H1 (cell line): ENCODE data around the gene DMPK. TPM values are rescaled to one million over a fixed set of nuclear protein-coding genes. Genes with fewer than 3 reads are reported as not detected.

Experiments
- CTCF ChIA-PET: fragments of 300-600 bp; sonication (Branson Sonifier 250); formaldehyde crosslinking; loops from one replicate; lab custom pipeline; 2021; ENCODE audit not compliant: partially characterized antibody; lab: Charles Lee
- POLR2A ChIA-PET: fragments of 300-600 bp; sonication (Branson Sonifier 250); formaldehyde crosslinking; loops from one replicate; lab custom pipeline; 2021; ENCODE audit warnings: inconsistent platforms; ENCODE audit not compliant: partially characterized antibody; lab: Charles Lee
- DNase-seq, 2 experiments: peaks; one replicate each; pipeline versions ENCODE4 v3.0.0 to v3.0.0-alpha.2; 2010 to 2022; ENCODE audit warnings: low spot score in 2 of 2, low read depth in 1 of 2, mixed read lengths in 1 of 2
- FAIRE-seq: peaks from 2 replicates; lab custom pipeline; 2011; peaks lifted over from hg19 to GRCh38; lab: Jason Lieb, UNC
- H2AFZ ChIP-seq: 2 replicates; pipeline ENCODE4 v1.8.1; 2012; ENCODE audit warnings: low read length, inconsistent platforms
- H2AK5ac ChIP-seq: 2 replicates; pipeline ENCODE4 v1.6.1; 2013; ENCODE audit warnings: low read depth, low read length
- H2BK120ac ChIP-seq: replicated peaks from 2 replicates; pipeline ENCODE3; 2013; ENCODE audit warnings: low read depth, low read length, inconsistent platforms
- H2BK12ac ChIP-seq: 2 replicates; pipeline ENCODE4 v1.6.1; 2013; ENCODE audit warnings: low read depth, low read length
- H2BK15ac ChIP-seq: 2 replicates; pipeline ENCODE4 v1.6.1; 2013; ENCODE audit warnings: low read length
- H2BK20ac ChIP-seq: 2 replicates; pipeline ENCODE4 v1.6.1; 2013; ENCODE audit warnings: low read length
- H2BK5ac ChIP-seq: 2 replicates; pipeline ENCODE4 v1.6.1; 2013; ENCODE audit warnings: low read depth, low read length
- H3K14ac ChIP-seq: 2 replicates; pipeline ENCODE4 v1.6.1; 2013; ENCODE audit warnings: inconsistent platforms; ENCODE audit not compliant: insufficient read length
- H3K18ac ChIP-seq: 2 replicates; pipeline ENCODE4 v1.6.1; 2013; ENCODE audit warnings: low read length; ENCODE audit errors: extremely low read depth
- H3K23ac ChIP-seq: 2 replicates; pipeline ENCODE4 v1.6.1; 2013; ENCODE audit warnings: inconsistent platforms; ENCODE audit not compliant: insufficient read length
- H3K23me2 ChIP-seq: 2 replicates; pipeline ENCODE4 v1.6.1; 2013; ENCODE audit warnings: low read depth, low read length
- H3K27ac ChIP-seq: 2 replicates; pipeline ENCODE4 v1.6.1; 2011; ENCODE audit warnings: low read depth, low read length, inconsistent platforms
- H3K27me3 ChIP-seq, 4 experiments: replicated peaks in 1 of 4; 1 replicate in 1 of 4; 2 replicates in 3 of 4; pipeline versions ENCODE4 v1.6.1 to v1.8.1; 2011 to 2013; ENCODE audit warnings: low read length in 3 of 4, mild to moderate bottlenecking in 3 of 4, inconsistent platforms in 2 of 4, mixed read lengths in 2 of 4, moderate library complexity in 1 of 4; ENCODE audit not compliant: control insufficient read depth in 3 of 4, insufficient read depth in 3 of 4; ENCODE audit errors: extremely low read depth in 1 of 4
- H3K36me3 ChIP-seq, 4 experiments: 2 replicates each; pipeline versions ENCODE4 v1.6.1 to v1.8.1; 2011 to 2013; ENCODE audit warnings: mild to moderate bottlenecking in 4 of 4, low read length in 3 of 4, moderate library complexity in 2 of 4, control low read depth in 1 of 4, inconsistent platforms in 1 of 4; ENCODE audit not compliant: insufficient read depth in 4 of 4, control insufficient read depth in 2 of 4
- H3K4ac ChIP-seq: replicated peaks from 2 replicates; pipeline ENCODE3; 2013; ENCODE audit warnings: low read length, low read depth, mixed read lengths, inconsistent platforms; ENCODE audit not compliant: insufficient read length
- H3K4me1 ChIP-seq, 4 experiments: replicated peaks in 1 of 4; 1 replicate in 1 of 4; 2 replicates in 3 of 4; pipeline versions ENCODE4 v1.6.1 to v1.8.1; 2011 to 2013; ENCODE audit warnings: low read length in 3 of 4, inconsistent platforms in 2 of 4, mixed read lengths in 1 of 4; ENCODE audit not compliant: insufficient read depth in 4 of 4, control insufficient read depth in 3 of 4
- H3K4me2 ChIP-seq, 2 experiments: 2 replicates each; pipeline versions ENCODE4 v1.6.1 to v1.8.1; 2011 to 2013; ENCODE audit warnings: low read depth in 2 of 2, low read length in 2 of 2, control low read depth in 1 of 2, inconsistent platforms in 1 of 2, mild to moderate bottlenecking in 1 of 2; ENCODE audit not compliant: insufficient read depth in 1 of 2
- H3K4me3 ChIP-seq, 4 experiments: fragments of 200-600, 300-600 bp in 1 of 4; sonication (generic), shearing (Covaris generic), sonication (Bioruptor Twin) in 1 of 4; 2 replicates each; pipeline versions ENCODE4 v1.5.1 to v1.8.1; 2011 to 2016; ENCODE audit warnings: low read length in 4 of 4, low read depth in 3 of 4, control low read depth in 2 of 4, inconsistent platforms in 2 of 4, mild to moderate bottlenecking in 2 of 4, mixed read lengths in 1 of 4, moderate library complexity in 1 of 4; ENCODE audit not compliant: insufficient read depth in 2 of 4; ENCODE audit errors: extremely low read depth in 1 of 4
- H3K56ac ChIP-seq: replicated peaks from 2 replicates; pipeline ENCODE3; 2013; ENCODE audit warnings: low read depth, mild to moderate bottlenecking, mixed read lengths, low read length, inconsistent platforms; ENCODE audit not compliant: insufficient read length
- H3K79me1 ChIP-seq: 2 replicates; pipeline ENCODE4 v1.6.1; 2013; ENCODE audit warnings: low read depth, low read length, control low read depth
- H3K79me2 ChIP-seq, 2 experiments: 2 replicates each; pipeline versions ENCODE4 v1.6.1 to v1.8.1; 2012 to 2013; ENCODE audit warnings: low read length in 2 of 2, mild to moderate bottlenecking in 2 of 2, inconsistent platforms in 1 of 2; ENCODE audit not compliant: insufficient read depth in 2 of 2, control insufficient read depth in 1 of 2
- H3K9ac ChIP-seq, 4 experiments: replicated peaks in 1 of 4; 1 replicate in 1 of 4; 2 replicates in 3 of 4; pipeline versions ENCODE4 v1.6.1 to v1.8.1; 2011 to 2013; ENCODE audit warnings: low read depth in 3 of 4, low read length in 3 of 4, control low read depth in 2 of 4, mild to moderate bottlenecking in 2 of 4, moderate library complexity in 2 of 4, inconsistent platforms in 1 of 4; ENCODE audit errors: extremely low read depth in 1 of 4
- H3K9me3 ChIP-seq, 2 experiments: 2 replicates each; pipeline versions ENCODE4 v1.6.1 to v1.8.1; 2012 to 2013; ENCODE audit warnings: mild to moderate bottlenecking in 2 of 2, moderate library complexity in 2 of 2, control low read depth in 1 of 2, inconsistent platforms in 1 of 2, low read depth in 1 of 2, low read length in 1 of 2, mixed read lengths in 1 of 2; ENCODE audit not compliant: insufficient read depth in 2 of 2
- H4K20me1 ChIP-seq, 2 experiments: replicated peaks in 1 of 2; 2 replicates each; pipeline versions ENCODE3 to v1.8.1; 2011 to 2013; ENCODE audit warnings: inconsistent platforms in 2 of 2, low read length in 2 of 2, mild to moderate bottlenecking in 1 of 2; ENCODE audit not compliant: insufficient read depth in 2 of 2, control insufficient read depth in 1 of 2
- H4K5ac ChIP-seq: 2 replicates; pipeline ENCODE4 v1.6.1; 2013; ENCODE audit warnings: low read length, low read depth, mixed read lengths, inconsistent platforms; ENCODE audit not compliant: insufficient read length
- H4K8ac ChIP-seq: 2 replicates; pipeline ENCODE4 v1.8.0; 2013; ENCODE audit warnings: mild to moderate bottlenecking, moderate library complexity, low read length, inconsistent platforms; ENCODE audit not compliant: insufficient read depth; ENCODE audit errors: extremely low read depth
- H4K91ac ChIP-seq: replicated peaks from 2 replicates; pipeline ENCODE3; 2013; ENCODE audit warnings: low read length, mixed read lengths, inconsistent platforms; ENCODE audit not compliant: insufficient read length
- CEBPB ChIP-seq: IDR thresholded peaks from 2 replicates; pipeline ENCODE4 v1.6.1; 2012; ENCODE audit warnings: low read depth, low read length
- CREB1 ChIP-seq: IDR thresholded peaks from 2 replicates; pipeline ENCODE4 v1.6.1; 2012; ENCODE audit warnings: inconsistent platforms
- EGR1 ChIP-seq: IDR thresholded peaks from 2 replicates; pipeline ENCODE4 v1.6.1; 2011; ENCODE audit warnings: low read depth, low read length, borderline replicate concordance
- GABPA ChIP-seq: IDR thresholded peaks from 2 replicates; pipeline ENCODE4 v1.6.1; 2011; ENCODE audit warnings: mild to moderate bottlenecking, low read length, moderate library complexity, borderline replicate concordance; ENCODE audit not compliant: insufficient read depth
- JUN ChIP-seq: IDR thresholded peaks from 2 replicates; pipeline ENCODE4 v1.6.1; 2011; ENCODE audit warnings: low read depth, mild to moderate bottlenecking, improper control_type of control experiment, low read length
- KDM4A ChIP-seq: IDR thresholded peaks from one replicate; pipeline ENCODE4 v1.7.1; 2012; ENCODE audit warnings: low read depth, mild to moderate bottlenecking, moderate library complexity, low read length, inconsistent platforms; ENCODE audit not compliant: severe bottlenecking
- MAFK ChIP-seq: IDR thresholded peaks from 2 replicates; pipeline ENCODE4 v1.6.1; 2012; ENCODE audit warnings: low read depth, mild to moderate bottlenecking, improper control_type of control experiment, low read length
- POLR2AphosphoS5 ChIP-seq: IDR thresholded peaks from 2 replicates; pipeline ENCODE4 v1.6.1; 2011; ENCODE audit warnings: low read depth, low read length
- RFX5 ChIP-seq: IDR thresholded peaks from 2 replicates; pipeline ENCODE4 v1.6.1; 2011; ENCODE audit warnings: low read depth, low read length, improper control_type of control experiment, borderline replicate concordance
- SP1 ChIP-seq: IDR thresholded peaks from 2 replicates; pipeline ENCODE4 v1.6.1; 2011; ENCODE audit warnings: low read depth, low read length
- TBP ChIP-seq: IDR thresholded peaks from 2 replicates; pipeline ENCODE4 v1.6.1; 2011; ENCODE audit warnings: low read depth, low read length, improper control_type of control experiment
- TCF12 ChIP-seq: IDR thresholded peaks from 2 replicates; pipeline ENCODE4 v1.6.1; 2011; ENCODE audit warnings: low read depth, mild to moderate bottlenecking, low read length
- YY1 ChIP-seq: IDR thresholded peaks from 2 replicates; pipeline ENCODE4 v1.6.1; 2011; ENCODE audit warnings: low read depth, mild to moderate bottlenecking, low read length
- ZNF274 ChIP-seq: IDR thresholded peaks from 2 replicates; pipeline ENCODE4 v1.7.0; 2012; ENCODE audit warnings: low read length, borderline replicate concordance; ENCODE audit errors: extremely low read depth
- WGBS, 2 experiments: shearing (Covaris generic) in 1 of 2; methylation state at CpG; one replicate each; pipeline versions ENCODE4 v1.1.6 to v1.1.7; 2013 to 2015; ENCODE audit warnings: low lambda C conversion rate in 2 of 2, mixed read lengths in 2 of 2, inconsistent platforms in 1 of 2, low coverage in 1 of 2, missing lambda C conversion rate in 1 of 2; ENCODE audit not compliant: insufficient replicate concordance in 2 of 2, insufficient coverage in 1 of 2, insufficient read length in 1 of 2; ENCODE audit errors: extremely low coverage in 1 of 2, missing lambda C conversion rate in 1 of 2; 5-methylcytosine and 5-hydroxymethylcytosine counted together
- polyA plus RNA-seq, 7 experiments: library from polyadenylated mRNA; depleted of rRNA in 3 of 7; stranded (reverse) in 5 of 7; unstranded in 2 of 7; fragments of >200 nt in 5 of 7; fragments of 200-250 nt in 2 of 7; gene quantifications; 1 replicate in 5 of 7; 2 replicates in 1 of 7; 4 replicates in 1 of 7; pipeline versions ENCODE4 v1.2.1 to v1.2.3, GENCODE V29; 2011 to 2013; ENCODE audit warnings: missing spikeins in 2 of 7, mixed read lengths in 2 of 7
- total RNA-seq: library from RNA; stranded (reverse); fragmentation: NEBNext Ultra II Directional; extraction: Animal tissue kit (Norgen Biotek cat#: 25700); gene quantifications from 2 replicates; pipeline ENCODE4 v1.2.1, GENCODE V29; 2021

DMPK gene
- total and polyA plus RNA-seq, 2 of the 8 experiments (the other 6 are each of a cell fraction or from before 2014, with no cell fraction given) = 13.7 to 27.4 TPM

GRCh38 chr19:45789035-45789786 is 6.9 kb upstream of the DMPK start:
- Histone ChIP-seq H2AK5ac (no peak overlapping the region), H3K79me1 (peaks cover 14% of the 10 kb centered on the region), H4K91ac (no peak overlapping the region), H3K4me3 (no peak overlapping the region), H3K4me1 (peaks cover 0 to 6% (median 4%) of the 10 kb centered on the region in 4 experiments; a peak in 4 of 7 replicates), H3K18ac (no peak overlapping the region), H3K23ac (no peak overlapping the region), H4K5ac (no peak overlapping the region), H3K79me2 (peaks cover 0 to 12% of the 10 kb centered on the region in 2 experiments; a peak in 2 of 4 replicates), H3K36me3 (peaks cover 4 to 32% (median 18%) of the 10 kb centered on the region in 4 experiments; a peak in 6 of 8 replicates), H3K27me3 (no peaks in the 10 kb centered on the region), H2BK15ac (no peak overlapping the region), H2BK120ac (no peak overlapping the region), H3K23me2 (peaks cover 4% of the 10 kb centered on the region; the same call in 1 of the 2 replicates), H3K9me3 (no peaks in the 10 kb centered on the region), H4K8ac (no peak overlapping the region), H2BK12ac (no peak overlapping the region), H3K4ac (no peak overlapping the region), H3K56ac (no peak overlapping the region), H4K20me1 (peaks cover 6 to 17% of the 10 kb centered on the region in 2 experiments), H3K4me2 (no peak overlapping the region), H2BK20ac (no peak overlapping the region), H3K14ac (no peak overlapping the region), H3K27ac (no peak overlapping the region), H2BK5ac (no peak overlapping the region), H3K9ac (no peak overlapping the region), H2AFZ (no peak overlapping the region)
- WGBS, 2 experiments = 96% methylated on average over 15 of the region's 15 CpGs; no CpG with 5 or more reads in 1 of the 2 experiments
- ChIA-PET POLR2A (interaction anchor here (1.0 to 2.9 kb wide), 6 partner anchors 9 to 29 kb away, joined by 3 to 18 read pairs (median 5); partner anchors contain the start of gene SIX5), CTCF (interaction anchor here (0.7 to 1.2 kb wide), 4 partner anchors 10 to 492 kb away, joined by 3 to 13 read pairs (median 3); no protein-coding TSS in a partner anchor)
- DNase-seq = no peak
- no peak for FAIRE-seq
- no peak for TF ChIP-seq MAFK
- no peak for TF ChIP-seq GABPA
- TF ChIP-seq CEBPB = no peak
- no peak for TF ChIP-seq RFX5
- TF ChIP-seq YY1 = no peak
- TF ChIP-seq POLR2AphosphoS5 = no peak
- TF ChIP-seq EGR1 = no peak
- TF ChIP-seq CREB1 = no peak
- no peak for TF ChIP-seq JUN
- TF ChIP-seq KDM4A = no peak
- TF ChIP-seq TBP = no peak
- TF ChIP-seq TCF12 = no peak
- TF ChIP-seq ZNF274 = no peak
- TF ChIP-seq SP1 = no peak
